NCI-H82 treated with DMSO at 0.1 percent for 48 hours (cell line): ENCODE results near the gene PREX1.
"Not testable (repeated sequence)": the region's sequence is repeated elsewhere in the genome, so short reads cannot be mapped to it uniquely, and the experiment has no call there.

Experiments
- DNase-seq: peaks from one replicate; lab custom pipeline; 2025; ENCODE audit not compliant: unreplicated experiment; lab: John Stamatoyannopoulos, UW

PREX1 gene

DNA sequence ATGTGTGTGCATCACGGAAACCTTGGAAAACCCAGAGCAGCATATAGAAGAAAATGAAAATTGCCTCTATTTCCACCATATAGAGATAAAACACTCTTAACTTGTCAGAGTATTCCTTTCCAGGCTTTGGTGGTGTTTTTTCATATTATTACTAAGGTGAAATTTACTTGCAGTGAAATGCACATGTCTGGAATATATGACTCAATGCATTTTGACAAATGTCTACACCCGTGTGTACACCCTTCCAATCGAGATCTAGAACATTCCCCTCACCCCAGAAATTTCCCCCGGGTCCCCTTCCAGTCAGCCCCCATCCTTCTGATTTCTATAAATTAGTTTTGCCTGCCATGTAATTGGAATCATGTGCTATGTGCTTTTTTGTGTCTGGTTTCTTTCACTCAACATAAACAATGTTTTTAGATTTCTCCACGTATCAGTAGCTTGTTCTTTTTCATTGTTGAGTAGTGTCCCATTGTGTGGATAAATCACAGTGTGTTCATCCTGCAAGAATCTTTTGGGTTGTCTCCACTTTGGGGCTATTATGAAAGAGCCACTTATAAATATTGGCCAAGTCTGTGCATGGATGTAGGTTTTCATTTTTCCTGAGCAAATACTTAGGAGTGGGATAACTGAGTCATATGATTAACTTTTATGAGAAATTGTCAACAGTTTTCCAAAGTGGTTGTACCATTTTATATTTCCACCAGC is 19.9 kb upstream of the PREX1 start:
- DNase-seq: no peak

DNA sequence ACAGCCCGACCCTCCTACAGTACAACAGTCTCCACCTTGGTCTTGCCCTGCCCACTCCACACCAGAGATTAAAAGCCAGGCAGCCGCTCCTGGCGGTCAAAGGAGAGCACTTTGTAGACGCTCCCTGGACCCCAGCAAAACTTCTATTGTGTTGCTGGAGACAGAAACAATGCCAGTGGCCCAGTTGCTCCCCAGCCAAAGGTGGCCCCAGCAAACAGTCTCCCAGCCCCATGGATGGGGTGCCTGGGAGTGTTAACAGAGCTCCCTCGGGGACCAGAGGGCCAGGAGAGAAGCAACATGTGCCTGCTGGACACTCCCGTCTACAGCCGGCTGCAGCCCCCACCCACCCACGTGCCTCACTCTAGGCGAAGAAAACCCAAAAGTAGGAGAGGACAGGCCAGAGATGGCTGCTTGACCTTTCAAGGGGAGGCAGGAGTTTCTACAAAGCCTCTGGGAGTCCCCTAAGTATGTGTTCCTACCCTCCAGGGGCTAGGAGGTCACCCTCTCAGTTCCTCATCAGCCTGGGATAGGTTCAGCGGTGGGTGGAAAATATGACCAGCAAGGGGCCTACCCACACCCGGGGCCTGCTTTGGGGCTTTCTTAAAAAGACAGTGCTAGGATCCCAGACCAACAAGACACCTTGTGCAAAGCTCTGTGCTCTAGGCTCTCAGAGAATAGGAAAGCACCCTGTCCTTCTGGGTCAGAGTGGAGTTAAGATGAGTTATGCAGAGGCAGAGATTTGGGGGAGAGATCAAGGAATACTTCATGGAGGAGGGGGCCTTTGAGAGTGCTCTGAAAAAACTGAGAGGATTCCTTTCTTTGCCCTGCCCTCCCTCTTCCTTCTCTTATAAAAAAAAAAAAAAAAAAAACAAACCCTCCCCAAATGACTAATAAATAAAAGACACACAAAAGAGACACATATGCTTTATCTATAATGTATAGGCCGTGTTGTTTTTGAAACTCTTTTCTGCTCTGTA is 19.0 kb upstream of the PREX1 start:
- DNase-seq: peak; percentile 20

DNA sequence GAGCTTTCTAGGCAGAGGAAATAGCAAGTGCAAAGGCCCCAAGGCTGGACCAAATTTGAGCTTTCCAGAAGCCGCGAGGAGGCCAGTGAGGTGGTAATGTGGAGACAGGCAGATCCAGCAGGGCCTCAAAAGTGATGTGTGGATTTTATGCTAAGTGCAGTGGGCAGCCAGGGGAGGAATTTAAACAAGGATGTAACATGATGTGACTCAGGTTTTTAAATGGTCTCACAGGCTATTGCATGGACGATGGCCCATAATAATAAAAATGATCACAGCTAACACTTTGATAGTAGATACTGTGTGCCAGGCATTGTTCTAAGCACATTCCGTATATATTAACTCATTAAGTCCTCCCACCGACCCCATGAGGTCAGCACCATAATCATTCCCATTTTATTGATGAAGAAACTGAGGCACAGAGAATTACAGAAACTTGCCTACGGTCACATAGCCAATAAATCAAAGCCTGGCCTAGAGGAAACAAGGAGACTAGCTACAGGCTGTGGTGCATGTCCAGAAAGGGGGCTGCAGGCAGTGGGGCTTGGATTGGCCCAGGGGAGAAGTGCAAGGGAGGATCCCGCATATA is 18.0 kb upstream of the PREX1 start:
- DNase-seq: no peak

DNA sequence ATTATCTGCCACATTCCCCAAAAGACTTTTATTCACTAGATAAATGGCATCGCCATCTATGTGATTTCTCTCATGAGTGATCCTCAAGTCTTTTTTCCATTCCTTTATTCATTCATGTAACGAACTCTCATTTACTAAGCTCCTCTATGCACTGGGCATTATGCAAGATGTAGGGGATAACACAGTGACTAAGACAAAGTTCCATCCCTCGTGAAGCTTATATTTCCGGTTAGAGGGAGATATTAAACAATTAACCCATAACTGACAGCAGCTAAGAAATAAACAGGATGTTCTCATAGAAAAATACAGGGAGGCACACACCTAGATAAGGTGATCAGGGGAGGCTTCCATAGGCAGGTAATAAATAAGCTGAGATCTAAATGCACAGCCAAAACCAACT is 17.2 kb upstream of the PREX1 start:
- no peak for DNase-seq

DNA sequence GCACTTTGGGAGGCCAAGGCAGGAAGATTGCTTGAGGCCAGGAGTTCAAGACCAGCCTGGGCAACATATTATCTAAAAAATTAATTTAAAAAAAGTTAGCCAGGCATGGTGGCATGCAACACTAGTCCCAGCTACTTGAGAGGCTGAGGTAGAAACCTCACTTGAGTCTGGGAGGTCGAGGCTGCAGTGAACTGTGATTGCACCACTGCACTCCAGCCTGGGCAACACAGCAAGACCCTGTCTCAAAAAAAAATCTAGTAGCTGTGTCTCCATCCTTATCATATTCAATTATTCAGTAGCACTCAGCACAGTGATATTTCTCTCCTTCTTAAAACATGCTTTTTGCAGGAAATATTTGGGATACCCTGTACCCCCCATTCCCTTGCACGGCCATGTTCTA is 16.1 kb upstream of the PREX1 start:
- not testable (repeated sequence) for DNase-seq

DNA sequence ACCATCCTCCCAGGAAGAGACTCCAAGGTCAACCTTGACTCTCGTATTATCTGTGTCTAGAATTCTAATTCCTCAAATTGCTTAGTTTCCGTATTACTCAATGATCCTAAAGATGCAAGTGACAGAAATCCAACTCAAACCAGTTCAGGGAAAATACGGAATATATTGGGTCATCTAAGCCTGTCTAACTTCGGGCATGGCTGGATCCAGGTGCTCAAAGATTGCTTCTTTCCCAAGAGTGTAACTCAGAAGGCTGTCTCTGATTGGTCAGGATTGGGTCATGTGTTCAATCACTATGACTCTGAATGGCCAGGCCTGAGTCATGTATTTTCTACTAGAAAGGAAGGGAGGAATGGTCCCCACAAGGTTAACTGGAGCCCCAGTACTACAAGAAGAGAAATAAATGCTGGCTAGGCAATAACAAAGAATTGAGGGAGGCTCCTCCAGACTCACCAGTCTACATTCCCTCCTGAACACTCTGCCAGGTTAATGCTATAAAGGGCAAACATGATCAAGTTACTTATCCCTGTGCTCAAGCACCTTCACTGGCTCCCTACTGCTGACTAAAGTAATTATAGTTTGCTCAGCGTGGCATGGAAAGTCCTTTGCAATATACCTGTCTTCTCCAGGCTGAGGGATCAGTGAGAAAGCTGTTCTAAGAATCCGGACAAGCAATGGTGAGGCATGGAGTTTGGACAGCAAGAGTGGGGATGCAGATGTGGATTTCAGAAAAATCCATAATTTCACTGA is 15.4 kb upstream of the PREX1 start:
- DNase-seq: no peak

DNA sequence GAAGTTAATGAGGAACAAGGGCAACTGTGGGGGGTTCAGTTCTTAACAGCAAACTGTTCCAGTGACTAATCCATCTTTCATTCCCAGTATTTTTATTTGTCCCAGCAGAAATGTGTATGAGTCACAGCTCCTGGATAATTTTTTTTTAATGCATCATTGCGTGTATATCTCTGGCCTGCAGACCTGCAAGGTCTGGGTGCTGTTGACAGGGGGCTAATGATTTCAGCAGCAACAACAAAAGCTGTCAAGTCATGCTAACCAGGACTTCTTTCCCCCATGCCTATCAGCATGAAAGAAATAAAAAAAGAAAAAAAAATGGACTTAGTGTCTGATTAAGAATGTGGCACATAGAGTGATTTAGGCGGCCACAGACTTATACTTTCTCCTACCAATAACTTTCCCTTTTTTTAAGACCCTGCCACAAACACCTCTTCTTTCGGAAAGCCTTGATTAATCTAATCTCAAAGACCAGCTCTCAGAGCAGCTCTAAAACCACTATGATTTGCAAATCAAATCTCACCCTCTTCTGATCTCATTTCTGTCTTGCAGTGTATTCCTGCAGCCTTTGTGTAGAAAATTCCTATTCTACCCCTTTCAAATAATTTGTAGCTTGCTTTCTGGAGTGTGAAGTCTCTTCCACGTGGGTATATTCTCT is 14.2 kb upstream of the PREX1 start:
- no peak for DNase-seq

DNA sequence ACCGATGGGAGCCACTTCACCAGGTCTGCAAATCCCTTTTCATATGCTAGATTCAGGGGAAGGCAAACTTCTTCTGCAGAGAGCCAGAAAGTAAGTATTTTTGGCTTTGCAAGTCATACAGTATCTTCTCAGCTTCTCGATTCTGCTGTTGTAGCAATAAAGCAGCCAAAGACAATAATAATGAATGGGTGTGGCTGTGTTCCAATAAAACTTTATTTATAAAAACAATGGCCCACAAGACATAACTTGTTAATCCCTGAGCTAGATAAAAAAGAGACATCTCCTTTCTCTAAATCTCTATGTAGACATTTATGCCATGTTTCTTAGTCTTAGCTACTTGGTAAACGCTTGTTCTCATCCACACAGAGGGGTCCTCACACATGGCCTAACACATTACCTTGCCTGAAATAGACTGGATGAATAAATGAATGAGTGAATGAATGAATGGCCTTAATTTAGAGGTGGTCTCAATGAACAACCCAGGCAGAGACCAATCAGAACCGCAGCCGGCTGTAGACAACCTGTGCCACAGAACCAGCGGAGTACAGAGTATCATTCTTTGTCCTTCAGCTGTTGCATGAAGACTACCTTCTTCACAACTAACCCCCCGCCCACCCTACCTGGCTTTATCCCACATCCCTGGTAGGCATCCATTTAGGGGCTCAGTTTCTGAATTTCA is 13.5 kb upstream of the PREX1 start:
- no peak for DNase-seq

DNA sequence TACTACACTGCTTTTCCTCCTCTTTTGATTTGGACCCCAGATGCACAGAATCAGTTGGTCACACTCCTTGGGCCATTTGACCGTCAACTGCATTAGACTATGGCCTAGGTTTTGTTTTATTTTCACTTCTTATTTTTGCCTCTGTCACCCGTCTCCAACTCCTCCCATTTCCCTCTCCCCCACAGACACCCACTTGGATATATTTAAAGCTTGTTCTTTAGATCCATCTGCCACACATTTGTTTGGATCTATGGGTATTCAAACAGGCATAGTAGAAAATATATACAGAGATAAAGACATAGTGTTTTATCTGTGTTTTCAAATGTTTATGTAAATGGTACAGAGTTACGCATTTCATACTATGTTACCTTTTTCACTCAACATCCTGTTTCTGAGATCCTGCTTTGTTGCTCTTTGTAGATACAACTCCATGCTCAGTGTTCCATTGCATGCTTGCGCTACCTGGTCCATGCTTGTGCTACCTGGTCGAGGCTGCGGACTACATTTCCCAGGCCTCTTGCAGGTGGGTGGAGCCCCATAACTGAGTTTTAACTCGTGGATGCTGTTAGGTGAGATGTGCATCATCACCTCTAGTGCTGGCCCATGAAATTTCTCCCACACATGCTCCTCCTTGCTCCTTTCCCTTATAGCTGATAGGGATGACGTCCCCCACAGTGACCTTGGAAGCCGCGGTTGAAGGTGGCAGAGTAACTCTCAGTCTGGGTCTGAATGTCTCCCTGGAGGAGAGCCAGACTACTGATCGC is 11.5 kb upstream of the PREX1 start:
- no peak for DNase-seq

DNA sequence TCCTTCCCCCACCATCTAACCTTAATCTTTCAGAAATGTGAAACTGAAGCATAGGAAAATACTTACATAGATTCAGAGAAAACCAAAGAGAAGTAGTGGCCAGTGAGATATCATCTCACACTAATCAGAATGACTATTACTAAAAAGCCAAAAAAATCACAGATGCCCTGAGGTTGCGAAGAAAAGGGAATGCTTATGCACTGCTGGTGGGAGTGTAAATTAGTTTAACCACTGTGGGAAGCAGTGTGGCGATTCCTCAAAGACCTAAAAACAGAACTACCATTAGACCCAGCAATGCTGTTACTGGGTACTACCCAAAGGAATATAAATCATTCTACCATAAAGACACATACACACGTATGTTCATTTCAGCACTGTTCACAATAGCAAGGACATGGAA is 9.2 kb upstream of the PREX1 start:
- no peak for DNase-seq

DNA sequence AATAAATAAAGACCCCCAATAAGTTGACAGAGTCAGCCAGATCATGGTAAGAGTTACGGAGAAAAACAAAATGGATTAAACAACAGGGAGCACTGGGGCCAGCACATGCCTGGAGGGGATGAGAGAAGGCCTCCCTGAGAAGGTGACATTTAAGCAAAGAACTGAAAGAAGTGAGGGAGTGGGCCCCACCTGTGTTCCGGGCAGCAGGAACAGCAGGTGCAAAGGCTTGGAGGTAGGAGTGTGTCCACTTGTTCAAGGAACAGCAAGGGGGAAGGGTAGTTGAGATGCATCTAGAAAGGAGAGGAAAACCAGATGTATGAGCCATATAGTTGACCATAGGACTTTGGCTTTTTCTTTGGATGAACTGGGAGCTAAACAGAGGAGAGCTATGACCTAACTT is 7.6 kb upstream of the PREX1 start:
- no peak for DNase-seq

DNA sequence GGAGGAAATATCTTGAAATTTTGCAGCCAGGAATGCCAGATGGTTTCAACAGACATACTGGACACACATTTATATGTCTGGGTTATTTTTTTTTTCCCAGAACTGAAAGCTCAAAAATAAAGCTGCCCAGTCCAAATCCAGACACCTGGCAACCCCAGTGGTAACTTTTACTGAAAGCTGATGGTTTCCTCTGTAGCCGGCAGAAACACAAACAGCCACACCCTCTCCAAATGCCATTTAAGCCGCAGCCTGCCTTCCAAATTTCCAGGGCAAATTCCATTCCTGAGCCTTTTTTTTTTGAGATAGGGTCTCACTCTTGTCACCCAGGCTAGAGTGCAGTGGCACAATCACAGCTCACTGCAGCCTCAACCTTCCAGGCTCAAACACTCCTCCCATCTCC is 6.5 kb upstream of the PREX1 start:
- DNase-seq: no peak

DNA sequence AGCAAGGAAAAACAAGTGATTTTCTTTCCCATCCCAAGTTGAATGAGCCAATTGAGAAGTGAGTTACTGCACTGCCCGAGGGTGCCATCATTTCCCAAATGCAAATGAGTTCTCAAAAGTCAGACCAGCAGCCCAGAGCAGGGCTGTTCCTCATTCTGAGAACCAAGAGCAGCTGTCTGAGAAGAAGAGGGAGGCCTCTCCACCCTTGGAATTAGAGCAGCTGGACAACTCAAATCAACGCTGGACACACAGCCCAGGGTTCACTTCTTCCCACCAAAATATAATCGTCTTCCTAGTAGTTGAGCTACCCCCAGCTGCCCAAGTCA is 4.6 kb upstream of the PREX1 start:
- no peak for DNase-seq

DNA sequence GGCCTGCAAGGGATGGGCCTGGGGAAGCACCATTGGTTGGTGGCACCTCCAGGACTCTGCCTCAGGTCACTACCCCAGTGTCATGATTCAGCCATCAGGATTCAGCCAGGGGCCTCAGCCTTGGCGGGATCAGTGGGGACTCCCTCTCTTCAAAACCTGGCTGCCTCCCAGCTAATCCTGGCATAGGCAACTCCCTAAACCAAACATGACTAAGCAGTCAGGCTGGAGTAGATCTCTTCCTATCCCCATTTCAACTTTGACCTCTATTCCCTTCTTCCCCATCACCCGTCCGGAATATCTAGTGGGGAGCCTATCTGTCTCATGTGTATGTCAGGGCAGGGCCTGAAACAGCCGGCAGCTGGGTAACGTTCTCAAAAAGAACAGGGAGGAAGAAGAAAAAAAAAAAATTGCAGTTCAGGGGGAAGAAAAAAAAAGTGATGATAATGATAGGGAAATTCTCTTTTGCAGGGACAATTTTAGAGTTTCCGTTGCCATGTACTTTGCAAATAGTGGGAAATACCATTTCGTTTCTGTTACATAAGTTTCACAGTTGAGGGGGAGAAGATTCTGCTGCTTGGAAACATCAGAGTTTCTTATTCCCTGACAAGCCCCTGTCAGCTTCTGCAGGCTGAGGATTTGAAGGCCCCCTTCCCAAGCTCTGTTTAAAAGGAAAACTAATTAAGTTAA is 4.1 kb upstream of the PREX1 start:
- peak; percentile 9 for DNase-seq

DNA sequence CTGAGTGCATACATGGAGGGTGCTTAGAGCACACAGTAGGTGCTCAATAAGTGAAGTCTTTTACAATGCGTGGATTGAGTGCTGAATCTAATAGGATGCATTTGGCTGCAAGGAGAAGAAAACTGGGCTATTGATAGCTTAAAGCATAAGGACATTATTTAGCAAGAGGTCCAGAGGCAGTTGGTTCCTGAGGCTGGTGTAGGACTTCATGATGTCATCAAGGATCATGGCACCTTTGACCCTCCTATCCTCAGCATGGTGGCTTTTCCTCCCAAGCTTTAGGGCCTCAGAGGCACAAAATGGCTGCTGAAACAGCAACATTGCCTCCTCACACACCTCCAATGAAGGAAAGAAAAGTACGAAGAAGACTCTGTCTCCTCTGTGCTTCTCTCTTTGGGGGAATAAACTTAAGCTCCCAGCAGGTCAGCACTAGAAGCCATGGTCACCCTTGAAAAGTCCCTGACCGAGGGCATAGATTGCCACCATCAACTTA is 3.1 kb upstream of the PREX1 start:
- no peak for DNase-seq

DNA sequence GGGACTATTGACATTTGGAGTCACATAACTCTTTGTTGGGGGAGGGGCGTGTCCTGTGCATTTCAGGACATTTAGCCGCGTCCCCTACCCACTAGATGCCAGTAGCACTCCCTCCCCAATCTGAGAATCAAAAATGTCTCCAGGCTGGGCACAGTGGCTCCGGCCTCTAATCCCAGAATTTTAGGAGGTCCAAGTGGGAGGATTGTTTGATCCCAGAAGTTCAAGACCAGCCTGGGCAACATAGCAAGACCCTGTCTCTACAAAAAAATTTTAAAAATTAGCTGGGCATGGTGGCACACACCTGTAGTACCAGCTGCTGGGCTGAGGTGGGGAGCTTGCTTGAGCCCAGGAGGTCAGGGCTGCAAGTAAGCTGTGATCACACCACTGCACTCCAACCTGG is 2.1 kb upstream of the PREX1 start:
- no peak for DNase-seq

DNA sequence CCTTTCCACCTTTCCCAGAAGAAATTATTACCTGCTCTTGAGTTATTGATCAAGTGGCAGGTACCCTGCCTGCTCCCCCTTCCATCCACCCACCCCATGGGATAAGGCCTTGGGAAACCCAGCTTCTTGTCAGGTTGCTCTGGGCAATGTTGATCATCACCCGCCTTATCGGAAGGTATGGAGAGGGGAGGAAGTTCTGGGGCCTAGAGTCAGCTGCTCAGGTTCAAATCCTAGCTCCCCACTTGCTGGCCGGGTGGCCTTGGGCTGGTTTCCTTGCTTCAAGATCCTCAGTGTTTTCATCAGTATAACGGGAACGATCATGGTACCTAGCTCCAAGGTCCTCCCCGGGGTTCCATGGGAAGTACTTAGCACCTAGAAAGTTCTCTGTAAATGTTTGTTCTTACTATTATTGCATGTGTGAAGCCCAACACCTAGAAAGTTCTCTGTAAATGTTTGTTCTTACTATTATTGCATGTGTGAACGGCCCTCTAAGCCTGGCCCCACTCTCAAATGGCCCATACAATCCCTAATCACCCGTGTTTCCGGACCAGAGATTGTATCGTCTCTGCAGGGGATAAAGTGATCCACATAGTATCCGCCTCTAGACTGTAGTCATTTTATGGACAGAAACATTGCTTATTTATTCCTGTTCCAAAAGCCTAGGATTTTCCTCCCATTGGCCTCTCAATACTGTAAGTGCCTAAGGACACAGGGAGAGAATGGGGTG is 1.1 kb upstream of the PREX1 start:
- DNase-seq: no peak
